ENCODE results near the gene GLIS1.

- TF ChIP-seq, protein P1, sequence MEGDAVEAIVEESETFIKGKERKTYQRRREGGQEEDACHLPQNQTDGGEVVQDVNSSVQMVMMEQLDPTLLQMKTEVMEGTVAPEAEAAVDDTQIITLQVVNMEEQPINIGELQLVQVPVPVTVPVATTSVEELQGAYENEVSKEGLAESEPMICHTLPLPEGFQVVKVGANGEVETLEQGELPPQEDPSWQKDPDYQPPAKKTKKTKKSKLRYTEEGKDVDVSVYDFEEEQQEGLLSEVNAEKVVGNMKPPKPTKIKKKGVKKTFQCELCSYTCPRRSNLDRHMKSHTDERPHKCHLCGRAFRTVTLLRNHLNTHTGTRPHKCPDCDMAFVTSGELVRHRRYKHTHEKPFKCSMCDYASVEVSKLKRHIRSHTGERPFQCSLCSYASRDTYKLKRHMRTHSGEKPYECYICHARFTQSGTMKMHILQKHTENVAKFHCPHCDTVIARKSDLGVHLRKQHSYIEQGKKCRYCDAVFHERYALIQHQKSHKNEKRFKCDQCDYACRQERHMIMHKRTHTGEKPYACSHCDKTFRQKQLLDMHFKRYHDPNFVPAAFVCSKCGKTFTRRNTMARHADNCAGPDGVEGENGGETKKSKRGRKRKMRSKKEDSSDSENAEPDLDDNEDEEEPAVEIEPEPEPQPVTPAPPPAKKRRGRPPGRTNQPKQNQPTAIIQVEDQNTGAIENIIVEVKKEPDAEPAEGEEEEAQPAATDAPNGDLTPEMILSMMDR (IDR thresholded peaks at IDR 0.05), result no peak
- TF ChIP-seq POLR2A (IDR thresholded peaks at IDR 0.05), result no peak
These were observed 98.8 kb downstream of the GLIS1 start for GRCh38 chr1:53639996-53640700.
